ENCODE data around the gene ABCB9.

The ABCB9 gene

DNA sequence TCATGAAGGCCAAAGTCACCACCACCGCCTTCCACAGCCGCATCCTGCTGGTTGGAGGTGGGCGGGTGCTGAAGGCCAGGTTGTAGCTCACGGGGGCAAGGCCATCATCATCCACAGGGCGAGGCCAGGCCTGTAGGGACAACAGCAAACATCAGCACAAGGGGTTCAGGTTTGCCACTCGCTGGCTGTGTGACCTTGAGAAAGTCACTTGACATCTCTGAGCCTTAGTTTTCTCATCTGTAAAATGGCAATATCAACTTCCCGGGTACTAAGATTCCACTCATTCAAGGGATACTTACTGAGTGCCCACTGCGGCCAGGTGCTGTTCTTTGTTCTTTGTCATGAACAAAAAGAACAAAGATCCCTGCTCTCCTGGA, 6.1 kb downstream of the ABCB9 start:
- no peak overlapping the region for H3K27ac ChIP-seq
- TF ChIP-seq ZFX (IDR thresholded peaks at IDR 0.05; ENCODE audit: borderline replicate concordance) (no peak), CTCF (IDR thresholded peaks at IDR 0.05) (no peak)

- no peak overlapping the region for H3K27ac ChIP-seq
- TF ChIP-seq CTCF (IDR thresholded peaks at IDR 0.05) (no peak), ZFX (IDR thresholded peaks at IDR 0.05; ENCODE audit: borderline replicate concordance) (no peak)
Observed at GRCh38 chr12:122959566-122960192, 6.6 kb downstream of the ABCB9 start.

DNA sequence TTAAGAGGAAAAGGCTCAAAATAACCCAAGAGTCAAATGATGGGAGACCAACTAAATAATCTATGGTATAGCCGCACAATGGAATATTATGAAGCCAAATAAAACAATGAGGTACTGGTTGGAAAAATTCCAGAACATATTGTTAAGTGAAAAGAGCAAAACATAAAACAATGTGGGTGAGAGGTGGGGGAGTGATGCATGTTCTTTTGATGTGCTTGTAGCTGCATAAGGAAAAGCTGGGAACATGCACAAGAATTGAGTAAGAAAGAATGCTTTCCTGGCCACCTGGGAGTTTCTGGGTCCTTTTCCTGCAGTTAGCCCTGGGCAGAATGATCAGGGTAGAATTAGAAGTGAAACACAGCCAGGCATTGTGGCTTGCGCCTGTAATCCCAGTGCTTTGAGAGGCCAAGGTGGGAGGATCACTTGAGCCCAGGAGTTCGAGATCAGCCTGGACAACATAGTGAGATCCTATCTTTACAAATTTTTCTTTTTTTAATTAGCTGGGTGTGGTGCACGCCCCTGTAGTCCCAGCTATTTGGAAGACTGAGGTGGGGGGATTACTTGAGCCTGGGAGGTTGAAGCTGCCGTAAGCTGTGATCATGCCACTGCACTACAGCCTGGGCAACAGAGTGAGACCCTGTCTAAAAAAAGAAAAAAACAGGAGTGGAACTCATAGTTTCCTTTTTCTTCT, 7.9 kb downstream of the ABCB9 start:
- no peak overlapping the region for H3K27ac ChIP-seq

GRCh38 chr12:122956035-122956434, 10.2 kb downstream of the ABCB9 start:
- no peak for TF ChIP-seq CTCF (IDR thresholded peaks at IDR 0.05)
- no peak overlapping the region for H3K27ac ChIP-seq

More for the DNA sequence above, 7.9 kb downstream of the ABCB9 start:
- no peak for TF ChIP-seq ZFX (IDR thresholded peaks at IDR 0.05; ENCODE audit: borderline replicate concordance)

DNA sequence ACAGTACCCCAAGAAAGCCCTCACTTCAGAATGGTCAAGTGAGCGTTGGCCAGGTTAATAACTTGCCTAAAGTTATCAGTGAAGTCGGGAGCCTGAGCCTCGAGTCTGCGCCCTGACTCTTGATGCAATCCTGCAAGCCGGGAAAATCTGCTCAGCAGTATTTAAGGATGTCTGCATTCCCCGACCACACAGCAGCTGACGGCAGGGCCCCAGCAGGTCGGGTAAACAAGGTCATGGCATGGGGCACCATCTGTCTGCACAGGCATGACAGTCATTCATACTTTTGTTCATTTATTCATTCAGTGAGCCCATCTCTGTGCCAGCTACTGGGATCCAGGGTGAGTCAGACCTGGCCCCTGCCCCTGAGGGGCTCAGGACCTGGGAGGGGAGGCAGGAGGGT, 11.1 kb downstream of the ABCB9 start:
- no peak for TF ChIP-seq CTCF (IDR thresholded peaks at IDR 0.05)
- no peak overlapping the region for H3K27ac ChIP-seq

- 0 out of 2 replicates have a peak overlapping the region, but pooled peaks have one; percentile 7 for H3K27ac ChIP-seq
- peak; percentile 94 for TF ChIP-seq CTCF (IDR thresholded peaks at IDR 0.05)
- TF ChIP-seq ZFX (IDR thresholded peaks at IDR 0.05; ENCODE audit: borderline replicate concordance) = no peak
Observed at GRCh38 chr12:122951979-122952892, 14.0 kb downstream of the ABCB9 start.

GRCh38 chr12:122951406-122951805, 14.9 kb downstream of the ABCB9 start:
- no peak overlapping the region for H3K27ac ChIP-seq
- TF ChIP-seq CTCF (IDR thresholded peaks at IDR 0.05) (no peak), ZFX (IDR thresholded peaks at IDR 0.05; ENCODE audit: borderline replicate concordance) (no peak)
